SK-N-SH (cell line): Measurements from ENCODE around the gene ZNF837. TPM values are rescaled to one million over a fixed set of nuclear protein-coding genes. Genes with fewer than 3 reads are reported as not detected.
A peak's percentile ranks its signal among the peaks of the same experiment; 100 is the strongest.

Source experiments
- CTCF ChIA-PET: fragments of 300-600, 350-600 bp; formaldehyde crosslinking; extraction: SDS; loops from one replicate; lab custom pipeline; 2021; lab: Yijun Ruan, JAX
- POLR2A ChIA-PET: fragments of 350-600 bp; sonication (Branson Sonifier 250); formaldehyde crosslinking; extraction: SDS; loops from one replicate; lab custom pipeline; 2020; ENCODE audit warnings: antibody characterized with exemption, inconsistent platforms; lab: Yijun Ruan, JAX
- DNase-seq: peaks from one replicate; pipeline ENCODE4 v3.0.0; 2012
- H2AFZ ChIP-seq: fragments of 200-600 bp; sonication (generic); 2 replicates; pipeline ENCODE4 v1.8.1; 2016; ENCODE audit warnings: antibody characterized with exemption, mild to moderate bottlenecking, low read depth
- H3F3A ChIP-seq: fragments of 200-600 bp; sonication (generic); replicated peaks from 2 replicates; pipeline ENCODE3; 2016; ENCODE audit warnings: antibody characterized with exemption, mild to moderate bottlenecking; ENCODE audit not compliant: insufficient read depth
- H3K27ac ChIP-seq, 2 experiments: fragments of 200-500 bp in 1 of 2; fragments of 200-600 bp in 1 of 2; sonication (Bioruptor generic) in 1 of 2; sonication (generic), shearing (Covaris generic) in 1 of 2; 2 replicates each; pipeline versions ENCODE4 v1.5.1 to v1.6.1; 2014 to 2016; ENCODE audit warnings: low read depth in 2 of 2, inconsistent platforms in 1 of 2, low read length in 1 of 2, mild to moderate bottlenecking in 1 of 2, mixed read lengths in 1 of 2
- H3K27me3 ChIP-seq: fragments of 200-600 bp; sonication (generic), shearing (Covaris generic); 2 replicates; pipeline ENCODE4 v1.6.1; 2016; ENCODE audit warnings: mixed run types; ENCODE audit not compliant: insufficient read depth
- H3K36me3 ChIP-seq, 2 experiments: fragments of 200-500 bp in 1 of 2; fragments of 200-600 bp in 1 of 2; sonication (Bioruptor generic) in 1 of 2; sonication (generic) in 1 of 2; replicated peaks in 1 of 2; 2 replicates each; pipeline versions ENCODE3 to v1.5.1; 2014 to 2016; ENCODE audit warnings: low read length in 1 of 2, mild to moderate bottlenecking in 1 of 2; ENCODE audit not compliant: insufficient read depth in 2 of 2, control insufficient read depth in 1 of 2
- H3K4me1 ChIP-seq, 2 experiments: fragments of 200-500 bp in 1 of 2; fragments of 200-600 bp in 1 of 2; sonication (Bioruptor generic) in 1 of 2; sonication (generic), shearing (Covaris generic) in 1 of 2; 2 replicates each; pipeline versions ENCODE4 v1.5.1 to v1.6.1; 2014 to 2016; ENCODE audit warnings: low read depth in 1 of 2, low read length in 1 of 2, mixed run types in 1 of 2; ENCODE audit not compliant: insufficient read depth in 2 of 2, control insufficient read depth in 1 of 2
- H3K4me2 ChIP-seq: fragments of 200-600 bp; sonication (generic), shearing (Covaris generic); 2 replicates; pipeline ENCODE4 v1.6.1; 2017; ENCODE audit warnings: mixed run types
- H3K4me3 ChIP-seq, 2 experiments: fragments of 200-500 bp in 1 of 2; fragments of 200-600 bp in 1 of 2; sonication (Bioruptor generic) in 1 of 2; sonication (generic), shearing (Covaris generic) in 1 of 2; 2 replicates each; pipeline versions ENCODE4 v1.5.1 to v1.8.1; 2014 to 2016; ENCODE audit warnings: low read depth in 2 of 2, inconsistent platforms in 1 of 2, low read length in 1 of 2, mild to moderate bottlenecking in 1 of 2, mixed read lengths in 1 of 2, moderate library complexity in 1 of 2
- H3K79me2 ChIP-seq: fragments of 200-600 bp; sonication (generic); 2 replicates; pipeline ENCODE4 v1.8.1; 2017; ENCODE audit warnings: mild to moderate bottlenecking; ENCODE audit not compliant: insufficient read depth
- H3K9ac ChIP-seq: fragments of 200-600 bp; sonication (generic); 2 replicates; pipeline ENCODE4 v1.6.1; 2017; ENCODE audit warnings: mixed run types
- H3K9me2 ChIP-seq: fragments of 200-600 bp; sonication (generic); 2 replicates; pipeline ENCODE4 v1.6.1; 2017; ENCODE audit warnings: mixed run types
- H3K9me3 ChIP-seq: fragments of 200-600 bp; sonication (generic); 2 replicates; pipeline ENCODE4 v1.6.1; 2017; ENCODE audit warnings: mixed run types, mild to moderate bottlenecking, moderate library complexity
- H4K20me1 ChIP-seq: fragments of 200-600 bp; sonication (generic); 2 replicates; pipeline ENCODE4 v1.6.1; 2017; ENCODE audit warnings: mild to moderate bottlenecking, mixed run types; ENCODE audit not compliant: insufficient read depth
- EZH2phosphoT487 ChIP-seq: fragments of 200-600 bp; sonication (generic); IDR thresholded peaks from 2 replicates; pipeline ENCODE4 v1.6.1; 2017; ENCODE audit warnings: low read depth, mixed run types, mild to moderate bottlenecking, antibody characterized with exemption, moderate library complexity, borderline replicate concordance
- FOXM1 ChIP-seq: IDR thresholded peaks from 2 replicates; pipeline ENCODE4 v1.4.0; 2012; ENCODE audit warnings: low read depth, mild to moderate bottlenecking
- JUND ChIP-seq: IDR thresholded peaks from 2 replicates; pipeline ENCODE4 v1.4.0; 2012
- MXI1 ChIP-seq: IDR thresholded peaks from 2 replicates; pipeline ENCODE4 v1.6.1; 2012; ENCODE audit warnings: mild to moderate bottlenecking, low read depth, low read length, improper control_type of control experiment
- NRF1 ChIP-seq: IDR thresholded peaks from 2 replicates; pipeline ENCODE4 v1.6.1; 2012; ENCODE audit warnings: low read depth, mild to moderate bottlenecking, low read length
- RAD21 ChIP-seq: IDR thresholded peaks from 2 replicates; pipeline ENCODE4 v1.6.1; 2012; ENCODE audit warnings: mild to moderate bottlenecking, low read length
- RCOR1 ChIP-seq: fragments of 150-350 bp; IDR thresholded peaks from 2 replicates; pipeline ENCODE4 v1.6.1; 2017; ENCODE audit warnings: antibody characterized with exemption, low read length
- RXRA ChIP-seq: IDR thresholded peaks from 2 replicates; pipeline ENCODE4 v1.4.0; 2012; ENCODE audit warnings: low read depth, mild to moderate bottlenecking, borderline replicate concordance
- SIN3A ChIP-seq: IDR thresholded peaks from 2 replicates; pipeline ENCODE4 v1.6.1; 2012; ENCODE audit warnings: low read depth, mild to moderate bottlenecking, low read length, moderate library complexity, borderline replicate concordance
- SMC3 ChIP-seq: IDR thresholded peaks from 2 replicates; pipeline ENCODE4 v1.6.1; 2012; ENCODE audit warnings: low read depth, low read length, improper control_type of control experiment
- WGBS: methylation state at CpG from one replicate; pipeline ENCODE4 v1.1.6; 2017; ENCODE audit warnings: low lambda C conversion rate; 5-methylcytosine and 5-hydroxymethylcytosine counted together
- polyA plus RNA-seq, 3 experiments: library from polyadenylated mRNA; depleted of rRNA; stranded (reverse); fragments of >200 nt; gene quantifications; 2 replicates each; pipeline ENCODE4 v1.2.3, GENCODE V29; 2012
- TF ChIP-seq, protein P1 (sequence below): IDR thresholded peaks from 2 replicates; pipeline ENCODE4; 2012
- TF ChIP-seq, protein P2 (sequence below): IDR thresholded peaks from 2 replicates; pipeline ENCODE4 v1.4.0; 2012; ENCODE audit warnings: low read depth
- TF ChIP-seq, protein P3 (sequence below): IDR thresholded peaks from 2 replicates; pipeline ENCODE4 v1.4.0; 2012; ENCODE audit warnings: low read depth, borderline replicate concordance

Gene ZNF837
- polyA plus RNA-seq, 1 of the 3 experiments (the other 2 are of a cell fraction), result 1.6 TPM

DNA sequence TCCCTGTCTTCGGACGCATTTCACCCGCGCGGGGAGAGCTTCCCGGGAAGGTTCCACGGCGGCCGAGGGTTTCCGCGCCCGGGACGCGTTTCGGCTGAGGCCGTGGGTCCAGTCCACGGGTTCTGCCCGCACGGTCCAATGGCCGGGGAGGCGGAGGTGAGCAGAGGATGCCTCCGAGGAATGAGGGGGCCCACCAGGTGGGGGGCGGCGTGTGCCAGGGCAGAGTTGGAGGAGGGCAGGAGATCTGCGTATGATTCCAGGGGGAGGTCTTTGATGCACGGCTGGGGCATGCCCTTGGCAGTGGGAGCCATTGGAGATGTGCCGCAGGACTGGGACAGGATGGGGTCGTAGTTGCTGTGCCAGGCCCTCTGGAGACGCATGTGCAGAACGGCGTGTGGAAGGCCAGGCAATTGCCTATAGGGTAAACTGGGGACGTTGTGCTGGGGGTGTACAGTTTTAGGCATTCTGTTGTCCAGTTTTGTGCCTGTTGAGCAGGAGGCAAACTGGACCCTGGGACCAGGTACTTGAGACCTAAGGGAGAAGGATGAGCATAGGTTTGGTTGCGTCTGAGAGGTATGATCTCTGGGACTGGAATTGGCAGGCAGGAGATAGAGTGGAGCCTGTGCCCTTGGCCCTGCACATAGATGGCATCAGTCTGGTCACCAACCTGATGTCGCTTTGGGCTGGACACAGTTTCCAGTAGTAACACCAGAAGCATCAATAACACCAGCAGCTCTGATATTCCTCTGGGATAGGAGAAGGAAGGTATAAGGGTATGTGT is 28.4 kb upstream of the ZNF837 start:
- TF ChIP-seq, protein P1, sequence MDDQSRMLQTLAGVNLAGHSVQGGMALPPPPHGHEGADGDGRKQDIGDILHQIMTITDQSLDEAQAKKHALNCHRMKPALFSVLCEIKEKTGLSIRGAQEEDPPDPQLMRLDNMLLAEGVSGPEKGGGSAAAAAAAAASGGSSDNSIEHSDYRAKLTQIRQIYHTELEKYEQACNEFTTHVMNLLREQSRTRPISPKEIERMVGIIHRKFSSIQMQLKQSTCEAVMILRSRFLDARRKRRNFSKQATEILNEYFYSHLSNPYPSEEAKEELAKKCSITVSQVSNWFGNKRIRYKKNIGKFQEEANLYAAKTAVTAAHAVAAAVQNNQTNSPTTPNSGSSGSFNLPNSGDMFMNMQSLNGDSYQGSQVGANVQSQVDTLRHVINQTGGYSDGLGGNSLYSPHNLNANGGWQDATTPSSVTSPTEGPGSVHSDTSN, result no peak
- peak; percentile 3; the same call in 1 of the 2 replicates for TF ChIP-seq RAD21
- TF ChIP-seq, protein P2, sequence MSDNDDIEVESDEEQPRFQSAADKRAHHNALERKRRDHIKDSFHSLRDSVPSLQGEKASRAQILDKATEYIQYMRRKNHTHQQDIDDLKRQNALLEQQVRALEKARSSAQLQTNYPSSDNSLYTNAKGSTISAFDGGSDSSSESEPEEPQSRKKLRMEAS, result peak; percentile 40; the same call in 1 of the 2 replicates
- TF ChIP-seq, protein P3, sequence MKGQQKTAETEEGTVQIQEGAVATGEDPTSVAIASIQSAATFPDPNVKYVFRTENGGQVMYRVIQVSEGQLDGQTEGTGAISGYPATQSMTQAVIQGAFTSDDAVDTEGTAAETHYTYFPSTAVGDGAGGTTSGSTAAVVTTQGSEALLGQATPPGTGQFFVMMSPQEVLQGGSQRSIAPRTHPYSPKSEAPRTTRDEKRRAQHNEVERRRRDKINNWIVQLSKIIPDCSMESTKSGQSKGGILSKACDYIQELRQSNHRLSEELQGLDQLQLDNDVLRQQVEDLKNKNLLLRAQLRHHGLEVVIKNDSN, result no peak
- no peak for TF ChIP-seq FOXM1
- no peak for TF ChIP-seq SMC3
- peak; percentile 41; the same call in 1 of the 2 replicates for TF ChIP-seq NRF1
- TF ChIP-seq RCOR1, result no peak
- TF ChIP-seq RXRA, result no peak
- no peak for TF ChIP-seq SIN3A
- no peak for TF ChIP-seq JUND
- TF ChIP-seq MXI1, result peak; percentile 17; the same call in 1 of the 2 replicates
- TF ChIP-seq EZH2phosphoT487, result no peak
- Histone ChIP-seq H3K9me3 (no peaks in the 10 kb centered on the region), H3K36me3 (peaks cover 0 to 3% of the 10 kb centered on the region in 2 experiments), H3K4me1 (peaks cover 0 to 25% of the 10 kb centered on the region in 2 experiments; a peak in 1 of 4 replicates), H3K79me2 (peaks cover 61% of the 10 kb centered on the region), H3K27me3 (no peaks in the 10 kb centered on the region), H4K20me1 (no peaks in the 10 kb centered on the region), H3K9ac (peak overlapping the region; percentile 83), H3F3A (peaks cover 10% of the 10 kb centered on the region), H3K27ac (peak overlapping the region; percentile 57 to 86), H3K9me2 (no peaks in the 10 kb centered on the region), H2AFZ (peak overlapping the region; percentile 86), H3K4me3 (peak overlapping the region; percentile 84 to 97), H3K4me2 (peak overlapping the region; percentile 99)
- ChIA-PET POLR2A (interaction anchor here (0.6 to 1.3 kb wide), 6 partner anchors 23 to 146 kb away, joined by 3 to 8 read pairs (median 4); partner anchors contain the start of genes CHMP2A, ZNF132, ZNF446 and ZNF497), CTCF (no interaction called here)
- WGBS, result 2% methylated on average over 27 of the region's 34 CpGs
- peak; percentile 79 for DNase-seq
